GM10248 (cell line): Measurements from ENCODE around the gene HEBP2.

ENCODE experiments used
- CTCF ChIA-PET: fragments of 300-600 bp; sonication (Branson Sonifier 250); formaldehyde crosslinking; extraction: SDS; loops from one replicate; lab custom pipeline; 2021; ENCODE audit warnings: antibody characterized with exemption; lab: Yijun Ruan, JAX
- POLR2A ChIA-PET: fragments of 350-650 bp; sonication (Branson Sonifier 250); formaldehyde crosslinking; extraction: SDS; loops from one replicate; lab custom pipeline; 2020; ENCODE audit warnings: antibody characterized with exemption; lab: Yijun Ruan, JAX
- DNase-seq: peaks from one replicate; pipeline ENCODE4 v3.0.0; 2012; ENCODE audit errors: extremely low spot score
- CTCF ChIP-seq: IDR thresholded peaks from 2 replicates; pipeline ENCODE4 v1.5.1; 2012; ENCODE audit warnings: mild to moderate bottlenecking, low read depth; ENCODE audit errors: extremely low read depth, missing control alignments, control extremely low read depth

The HEBP2 gene

GRCh38 chr6:138382498-138383265, 21.3 kb upstream of the HEBP2 start:
- no peak for TF ChIP-seq CTCF
- ChIA-PET CTCF (interaction anchor here (1.1 to 1.4 kb wide), 2 partner anchors 13 to 20 kb away, joined by 3 read pairs; no protein-coding TSS in a partner anchor), POLR2A (no interaction called here)
- no peak for DNase-seq

GRCh38 chr6:138383776-138384175, 20.2 kb upstream of the HEBP2 start:
- DNase-seq: no peak
- ChIA-PET CTCF (no interaction called here), POLR2A (no interaction called here)
- TF ChIP-seq CTCF: no peak

GRCh38 chr6:138386897-138387296, 17.1 kb upstream of the HEBP2 start:
- DNase-seq: no peak
- TF ChIP-seq CTCF: no peak
- ChIA-PET CTCF (no interaction called here), POLR2A (no interaction called here)

- CTCF ChIA-PET: no interaction called here
- DNase-seq: no peak
- POLR2A ChIA-PET: no interaction called here
- TF ChIP-seq CTCF: no peak
Measured at GRCh38 chr6:138387577-138388368, 16.2 kb upstream of the HEBP2 start.

GRCh38 chr6:138389551-138389950, 14.5 kb upstream of the HEBP2 start:
- POLR2A ChIA-PET: no interaction called here
- TF ChIP-seq CTCF: no peak
- no peak for DNase-seq
- CTCF ChIA-PET: interaction anchor here (1.2 kb wide), 1 partner anchor 17 kb away, joined by 3 read pairs; no protein-coding TSS in a partner anchor
